ENCODE results near the gene SETX. TPM values are rescaled to one million over a fixed set of nuclear protein-coding genes. Genes with fewer than 3 reads are reported as not detected.
A peak's percentile ranks its signal among the peaks of the same experiment; 100 is the strongest.

SETX gene
- total and polyA plus RNA-seq, 10 of the 15 experiments (the other 5 are each of a cell fraction or from before 2014, with no cell fraction given): 15.8 to 75.7 (median 37.0) TPM

DNA sequence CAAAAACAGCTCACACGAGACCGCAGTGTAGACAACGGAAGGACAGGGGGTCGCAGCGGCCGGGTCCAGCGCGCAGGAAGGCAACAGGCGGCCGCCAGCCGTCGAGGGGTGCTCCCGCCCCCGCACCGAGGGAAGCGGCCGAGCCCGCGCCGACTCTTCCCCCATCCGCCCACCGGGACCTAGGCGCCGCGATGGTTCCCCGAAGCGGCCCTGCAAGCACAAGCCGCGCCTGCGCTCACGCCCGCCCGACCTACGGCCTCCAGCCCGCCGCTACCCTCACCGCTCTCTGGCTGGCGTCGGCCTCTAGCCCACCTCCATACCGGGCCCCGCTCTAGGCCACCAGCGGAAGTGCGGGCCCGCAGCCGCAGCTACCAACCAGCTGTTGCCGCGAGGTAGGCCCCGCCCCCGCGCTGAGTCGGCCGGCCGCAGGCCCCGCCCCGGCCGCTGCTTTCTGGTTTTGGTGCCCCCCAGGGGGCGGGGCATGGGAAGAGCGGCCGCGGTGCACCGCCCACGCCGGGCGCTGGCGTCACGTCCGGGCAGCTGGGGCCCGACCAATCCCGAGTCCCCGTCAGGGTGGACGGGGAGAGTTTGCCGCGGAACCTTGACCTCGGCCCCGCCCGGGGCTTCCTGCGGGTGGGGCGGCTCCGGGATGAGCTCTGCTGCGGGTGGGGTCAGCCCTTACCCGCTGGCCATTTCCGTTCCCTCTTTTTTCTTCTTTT lies at the start of gene SETX (continued):
- TF ChIP-seq, protein P1, sequence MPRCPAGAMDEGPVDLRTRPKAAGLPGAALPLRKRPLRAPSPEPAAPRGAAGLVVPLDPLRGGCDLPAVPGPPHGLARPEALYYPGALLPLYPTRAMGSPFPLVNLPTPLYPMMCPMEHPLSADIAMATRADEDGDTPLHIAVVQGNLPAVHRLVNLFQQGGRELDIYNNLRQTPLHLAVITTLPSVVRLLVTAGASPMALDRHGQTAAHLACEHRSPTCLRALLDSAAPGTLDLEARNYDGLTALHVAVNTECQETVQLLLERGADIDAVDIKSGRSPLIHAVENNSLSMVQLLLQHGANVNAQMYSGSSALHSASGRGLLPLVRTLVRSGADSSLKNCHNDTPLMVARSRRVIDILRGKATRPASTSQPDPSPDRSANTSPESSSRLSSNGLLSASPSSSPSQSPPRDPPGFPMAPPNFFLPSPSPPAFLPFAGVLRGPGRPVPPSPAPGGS (IDR thresholded peaks at IDR 0.05; ENCODE audit: borderline replicate concordance, insufficient read depth, low read depth, low read length, poor library complexity, severe bottlenecking): peak; percentile 30
- TF ChIP-seq, protein P2, sequence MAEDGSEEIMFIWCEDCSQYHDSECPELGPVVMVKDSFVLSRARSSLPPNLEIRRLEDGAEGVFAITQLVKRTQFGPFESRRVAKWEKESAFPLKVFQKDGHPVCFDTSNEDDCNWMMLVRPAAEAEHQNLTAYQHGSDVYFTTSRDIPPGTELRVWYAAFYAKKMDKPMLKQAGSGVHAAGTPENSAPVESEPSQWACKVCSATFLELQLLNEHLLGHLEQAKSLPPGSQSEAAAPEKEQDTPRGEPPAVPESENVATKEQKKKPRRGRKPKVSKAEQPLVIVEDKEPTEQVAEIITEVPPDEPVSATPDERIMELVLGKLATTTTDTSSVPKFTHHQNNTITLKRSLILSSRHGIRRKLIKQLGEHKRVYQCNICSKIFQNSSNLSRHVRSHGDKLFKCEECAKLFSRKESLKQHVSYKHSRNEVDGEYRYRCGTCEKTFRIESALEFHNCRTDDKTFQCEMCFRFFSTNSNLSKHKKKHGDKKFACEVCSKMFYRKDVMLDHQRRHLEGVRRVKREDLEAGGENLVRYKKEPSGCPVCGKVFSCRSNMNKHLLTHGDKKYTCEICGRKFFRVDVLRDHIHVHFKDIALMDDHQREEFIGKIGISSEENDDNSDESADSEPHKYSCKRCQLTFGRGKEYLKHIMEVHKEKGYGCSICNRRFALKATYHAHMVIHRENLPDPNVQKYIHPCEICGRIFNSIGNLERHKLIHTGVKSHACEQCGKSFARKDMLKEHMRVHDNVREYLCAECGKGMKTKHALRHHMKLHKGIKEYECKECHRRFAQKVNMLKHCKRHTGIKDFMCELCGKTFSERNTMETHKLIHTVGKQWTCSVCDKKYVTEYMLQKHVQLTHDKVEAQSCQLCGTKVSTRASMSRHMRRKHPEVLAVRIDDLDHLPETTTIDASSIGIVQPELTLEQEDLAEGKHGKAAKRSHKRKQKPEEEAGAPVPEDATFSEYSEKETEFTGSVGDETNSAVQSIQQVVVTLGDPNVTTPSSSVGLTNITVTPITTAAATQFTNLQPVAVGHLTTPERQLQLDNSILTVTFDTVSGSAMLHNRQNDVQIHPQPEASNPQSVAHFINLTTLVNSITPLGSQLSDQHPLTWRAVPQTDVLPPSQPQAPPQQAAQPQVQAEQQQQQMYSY (CRISPR knock-in tag; IDR thresholded peaks at IDR 0.05): no peak
- no peak for TF ChIP-seq BCL11A (IDR thresholded peaks at IDR 0.05; ENCODE audit: low read depth, low read length)
- peak; percentile 79 for TF ChIP-seq RFX5 (IDR thresholded peaks at IDR 0.05; ENCODE audit: low read depth, low read length)
- TF ChIP-seq MEF2A (IDR thresholded peaks at IDR 0.05; ENCODE audit: insufficient read depth, low read depth, low read length): 0 out of 2 replicates have a peak, but pooled peaks have one; percentile 37
- TF ChIP-seq, protein P3, sequence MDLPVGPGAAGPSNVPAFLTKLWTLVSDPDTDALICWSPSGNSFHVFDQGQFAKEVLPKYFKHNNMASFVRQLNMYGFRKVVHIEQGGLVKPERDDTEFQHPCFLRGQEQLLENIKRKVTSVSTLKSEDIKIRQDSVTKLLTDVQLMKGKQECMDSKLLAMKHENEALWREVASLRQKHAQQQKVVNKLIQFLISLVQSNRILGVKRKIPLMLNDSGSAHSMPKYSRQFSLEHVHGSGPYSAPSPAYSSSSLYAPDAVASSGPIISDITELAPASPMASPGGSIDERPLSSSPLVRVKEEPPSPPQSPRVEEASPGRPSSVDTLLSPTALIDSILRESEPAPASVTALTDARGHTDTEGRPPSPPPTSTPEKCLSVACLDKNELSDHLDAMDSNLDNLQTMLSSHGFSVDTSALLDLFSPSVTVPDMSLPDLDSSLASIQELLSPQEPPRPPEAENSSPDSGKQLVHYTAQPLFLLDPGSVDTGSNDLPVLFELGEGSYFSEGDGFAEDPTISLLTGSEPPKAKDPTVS (IDR thresholded peaks at IDR 0.05; ENCODE audit: low read depth, low read length): no peak
- TF ChIP-seq DPF2 (IDR thresholded peaks at IDR 0.05): peak; percentile 81
- TF ChIP-seq HCFC1 (IDR thresholded peaks at IDR 0.05; ENCODE audit: low read length): peak; percentile 34; the same call in 1 of the 2 replicates
- no peak; the same call in 1 of the 2 replicates for TF ChIP-seq PML (IDR thresholded peaks at IDR 0.05; ENCODE audit: low read length)
- peak; percentile 67; the same call in 1 of the 3 replicates for TF ChIP-seq POU2F2 (IDR thresholded peaks at IDR 0.05; ENCODE audit: borderline replicate concordance, low read depth, low read length)
- TF ChIP-seq, protein P4, sequence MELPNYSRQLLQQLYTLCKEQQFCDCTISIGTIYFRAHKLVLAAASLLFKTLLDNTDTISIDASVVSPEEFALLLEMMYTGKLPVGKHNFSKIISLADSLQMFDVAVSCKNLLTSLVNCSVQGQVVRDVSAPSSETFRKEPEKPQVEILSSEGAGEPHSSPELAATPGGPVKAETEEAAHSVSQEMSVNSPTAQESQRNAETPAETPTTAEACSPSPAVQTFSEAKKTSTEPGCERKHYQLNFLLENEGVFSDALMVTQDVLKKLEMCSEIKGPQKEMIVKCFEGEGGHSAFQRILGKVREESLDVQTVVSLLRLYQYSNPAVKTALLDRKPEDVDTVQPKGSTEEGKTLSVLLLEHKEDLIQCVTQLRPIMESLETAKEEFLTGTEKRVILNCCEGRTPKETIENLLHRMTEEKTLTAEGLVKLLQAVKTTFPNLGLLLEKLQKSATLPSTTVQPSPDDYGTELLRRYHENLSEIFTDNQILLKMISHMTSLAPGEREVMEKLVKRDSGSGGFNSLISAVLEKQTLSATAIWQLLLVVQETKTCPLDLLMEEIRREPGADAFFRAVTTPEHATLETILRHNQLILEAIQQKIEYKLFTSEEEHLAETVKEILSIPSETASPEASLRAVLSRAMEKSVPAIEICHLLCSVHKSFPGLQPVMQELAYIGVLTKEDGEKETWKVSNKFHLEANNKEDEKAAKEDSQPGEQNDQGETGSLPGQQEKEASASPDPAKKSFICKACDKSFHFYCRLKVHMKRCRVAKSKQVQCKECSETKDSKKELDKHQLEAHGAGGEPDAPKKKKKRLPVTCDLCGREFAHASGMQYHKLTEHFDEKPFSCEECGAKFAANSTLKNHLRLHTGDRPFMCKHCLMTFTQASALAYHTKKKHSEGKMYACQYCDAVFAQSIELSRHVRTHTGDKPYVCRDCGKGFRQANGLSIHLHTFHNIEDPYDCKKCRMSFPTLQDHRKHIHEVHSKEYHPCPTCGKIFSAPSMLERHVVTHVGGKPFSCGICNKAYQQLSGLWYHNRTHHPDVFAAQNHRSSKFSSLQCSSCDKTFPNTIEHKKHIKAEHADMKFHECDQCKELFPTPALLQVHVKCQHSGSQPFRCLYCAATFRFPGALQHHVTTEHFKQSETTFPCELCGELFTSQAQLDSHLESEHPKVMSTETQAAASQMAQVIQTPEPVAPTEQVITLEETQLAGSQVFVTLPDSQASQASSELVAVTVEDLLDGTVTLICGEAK (IDR thresholded peaks at IDR 0.05; ENCODE audit: borderline replicate concordance): no peak; the same call in 1 of the 2 replicates
- no peak for TF ChIP-seq HDAC2 (IDR thresholded peaks at IDR 0.05)
- TF ChIP-seq NFYB (IDR thresholded peaks at IDR 0.05; ENCODE audit: insufficient read depth, low read depth, low read length): peak; percentile 75
- TF ChIP-seq, protein P5, sequence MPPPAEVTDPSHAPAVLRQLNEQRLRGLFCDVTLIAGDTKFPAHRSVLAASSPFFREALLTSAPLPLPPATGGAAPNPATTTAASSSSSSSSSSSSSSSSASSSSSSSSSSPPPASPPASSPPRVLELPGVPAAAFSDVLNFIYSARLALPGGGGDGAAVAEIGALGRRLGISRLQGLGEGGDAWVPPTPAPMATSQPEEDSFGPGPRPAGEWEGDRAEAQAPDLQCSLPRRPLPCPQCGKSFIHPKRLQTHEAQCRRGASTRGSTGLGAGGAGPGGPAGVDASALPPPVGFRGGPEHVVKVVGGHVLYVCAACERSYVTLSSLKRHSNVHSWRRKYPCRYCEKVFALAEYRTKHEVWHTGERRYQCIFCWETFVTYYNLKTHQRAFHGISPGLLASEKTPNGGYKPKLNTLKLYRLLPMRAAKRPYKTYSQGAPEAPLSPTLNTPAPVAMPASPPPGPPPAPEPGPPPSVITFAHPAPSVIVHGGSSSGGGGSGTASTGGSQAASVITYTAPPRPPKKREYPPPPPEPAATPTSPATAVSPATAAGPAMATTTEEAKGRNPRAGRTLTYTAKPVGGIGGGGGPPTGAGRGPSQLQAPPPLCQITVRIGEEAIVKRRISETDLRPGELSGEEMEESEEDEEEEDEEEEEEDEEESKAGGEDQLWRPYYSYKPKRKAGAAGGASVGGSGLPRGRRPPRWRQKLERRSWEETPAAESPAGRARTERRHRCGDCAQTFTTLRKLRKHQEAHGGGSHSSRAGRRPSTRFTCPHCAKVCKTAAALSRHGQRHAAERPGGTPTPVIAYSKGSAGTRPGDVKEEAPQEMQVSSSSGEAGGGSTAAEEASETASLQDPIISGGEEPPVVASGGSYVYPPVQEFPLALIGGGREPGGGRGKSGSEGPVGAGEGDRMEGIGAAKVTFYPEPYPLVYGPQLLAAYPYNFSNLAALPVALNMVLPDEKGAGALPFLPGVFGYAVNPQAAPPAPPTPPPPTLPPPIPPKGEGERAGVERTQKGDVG (CRISPR knock-in tag; IDR thresholded peaks at IDR 0.05): no peak

Data from GM12878 (cell line).